GM10266 (cell line): ENCODE results near the gene CEMIP.

Experiments
- DNase-seq: peaks from one replicate; pipeline ENCODE4 v3.0.0; 2012; ENCODE audit errors: extremely low spot score
- TF ChIP-seq, protein P1 (sequence below): IDR thresholded peaks from 2 replicates; pipeline ENCODE4 v1.5.1; 2012; ENCODE audit warnings: mild to moderate bottlenecking, low read depth; ENCODE audit not compliant: control insufficient read depth, insufficient read depth; ENCODE audit errors: missing control alignments

CEMIP gene

DNA sequence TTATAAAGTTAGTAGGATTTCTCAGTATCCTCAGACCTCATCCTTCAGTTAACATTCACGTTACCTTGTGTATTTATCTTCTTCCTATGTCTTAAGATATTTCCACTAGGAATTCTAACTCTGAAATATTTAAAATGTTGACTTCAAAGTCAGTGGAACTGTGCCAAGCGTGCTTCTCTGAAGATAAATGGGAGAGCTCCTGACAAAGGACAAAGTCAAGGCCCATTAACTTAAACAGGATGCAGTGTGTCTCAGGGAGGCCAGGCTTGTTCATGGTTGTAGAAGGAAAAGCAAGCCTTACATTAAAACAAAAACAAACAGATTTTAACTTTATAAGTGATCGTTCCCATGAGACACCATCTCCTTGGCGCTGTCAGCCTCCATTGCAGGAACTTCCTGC lies 42.6 kb upstream of the CEMIP start:
- TF ChIP-seq, protein P1, sequence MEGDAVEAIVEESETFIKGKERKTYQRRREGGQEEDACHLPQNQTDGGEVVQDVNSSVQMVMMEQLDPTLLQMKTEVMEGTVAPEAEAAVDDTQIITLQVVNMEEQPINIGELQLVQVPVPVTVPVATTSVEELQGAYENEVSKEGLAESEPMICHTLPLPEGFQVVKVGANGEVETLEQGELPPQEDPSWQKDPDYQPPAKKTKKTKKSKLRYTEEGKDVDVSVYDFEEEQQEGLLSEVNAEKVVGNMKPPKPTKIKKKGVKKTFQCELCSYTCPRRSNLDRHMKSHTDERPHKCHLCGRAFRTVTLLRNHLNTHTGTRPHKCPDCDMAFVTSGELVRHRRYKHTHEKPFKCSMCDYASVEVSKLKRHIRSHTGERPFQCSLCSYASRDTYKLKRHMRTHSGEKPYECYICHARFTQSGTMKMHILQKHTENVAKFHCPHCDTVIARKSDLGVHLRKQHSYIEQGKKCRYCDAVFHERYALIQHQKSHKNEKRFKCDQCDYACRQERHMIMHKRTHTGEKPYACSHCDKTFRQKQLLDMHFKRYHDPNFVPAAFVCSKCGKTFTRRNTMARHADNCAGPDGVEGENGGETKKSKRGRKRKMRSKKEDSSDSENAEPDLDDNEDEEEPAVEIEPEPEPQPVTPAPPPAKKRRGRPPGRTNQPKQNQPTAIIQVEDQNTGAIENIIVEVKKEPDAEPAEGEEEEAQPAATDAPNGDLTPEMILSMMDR, result no peak
- DNase-seq, result no peak

DNA sequence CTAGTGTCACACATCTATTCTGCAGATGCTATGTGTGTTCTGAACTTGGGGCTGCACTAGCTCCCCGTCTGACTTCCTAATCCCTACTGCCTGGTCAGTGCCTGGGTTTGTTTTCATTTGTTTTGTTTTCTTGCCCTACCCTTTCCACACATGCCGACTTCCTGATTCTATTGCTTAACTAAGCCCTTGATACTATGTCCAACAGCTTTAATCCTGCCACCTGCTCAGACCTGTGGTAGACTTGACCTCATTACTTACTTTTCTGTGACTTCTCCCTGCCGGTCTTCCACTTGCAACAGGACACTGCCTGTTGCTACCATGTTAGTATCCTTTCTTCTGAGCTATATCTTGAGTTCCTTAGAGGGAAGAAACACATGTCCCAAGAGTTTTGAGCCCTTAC lies 39.3 kb upstream of the CEMIP start:
- TF ChIP-seq, protein P1, result no peak
- no peak for DNase-seq

DNA sequence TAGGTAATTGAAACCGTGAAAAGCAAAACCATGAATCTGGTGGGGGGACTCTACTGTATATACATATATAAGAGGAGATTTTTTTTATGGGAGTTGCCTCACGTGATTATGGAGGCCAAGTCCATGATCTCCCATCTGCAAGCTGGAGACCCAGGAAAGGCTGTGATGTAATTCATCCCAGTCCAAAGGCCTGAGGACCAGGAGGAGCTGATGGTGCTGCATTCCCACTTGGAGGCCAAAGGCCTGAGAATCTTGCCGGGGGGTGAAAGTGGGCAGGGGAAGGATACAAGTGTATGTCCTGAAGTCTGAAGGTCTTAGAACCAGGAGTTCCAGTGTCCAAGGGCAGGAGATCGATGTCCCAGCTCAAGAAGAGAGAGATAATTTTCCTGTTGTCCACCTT lies 37.1 kb upstream of the CEMIP start:
- DNase-seq, result no peak
- TF ChIP-seq, protein P1, result no peak

DNA sequence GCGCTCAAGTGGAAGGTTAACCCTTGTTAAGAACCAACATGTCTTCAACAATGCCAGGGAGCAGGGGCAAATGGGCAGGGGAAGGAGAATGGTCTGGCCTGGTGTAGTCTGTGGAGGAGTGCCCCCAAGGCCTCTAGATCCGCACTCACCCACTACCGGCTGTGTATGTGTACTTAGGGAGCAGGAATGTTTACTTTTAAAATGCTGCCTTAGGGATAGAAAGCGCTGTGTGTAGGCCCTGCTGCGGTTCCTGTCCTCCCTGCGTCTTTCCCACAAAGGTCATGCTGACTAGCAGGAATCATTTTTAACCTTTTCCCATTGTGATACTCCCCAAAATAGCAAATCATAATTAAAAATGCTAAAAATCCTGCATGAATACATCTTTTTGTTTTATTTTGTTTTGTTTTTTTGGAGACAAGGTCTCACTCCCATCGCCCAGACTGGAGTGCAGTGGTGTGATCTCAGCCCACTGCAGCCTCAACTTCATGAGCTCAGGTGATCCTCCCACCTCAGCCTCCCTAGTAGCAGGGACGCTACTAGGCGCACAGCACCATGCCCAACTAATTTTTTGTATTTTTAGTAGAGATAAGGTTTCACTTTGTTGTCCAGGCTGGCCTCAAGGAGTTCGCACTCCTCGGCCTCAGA lies 35.9 kb upstream of the CEMIP start:
- no peak for DNase-seq
- TF ChIP-seq, protein P1, result no peak

DNA sequence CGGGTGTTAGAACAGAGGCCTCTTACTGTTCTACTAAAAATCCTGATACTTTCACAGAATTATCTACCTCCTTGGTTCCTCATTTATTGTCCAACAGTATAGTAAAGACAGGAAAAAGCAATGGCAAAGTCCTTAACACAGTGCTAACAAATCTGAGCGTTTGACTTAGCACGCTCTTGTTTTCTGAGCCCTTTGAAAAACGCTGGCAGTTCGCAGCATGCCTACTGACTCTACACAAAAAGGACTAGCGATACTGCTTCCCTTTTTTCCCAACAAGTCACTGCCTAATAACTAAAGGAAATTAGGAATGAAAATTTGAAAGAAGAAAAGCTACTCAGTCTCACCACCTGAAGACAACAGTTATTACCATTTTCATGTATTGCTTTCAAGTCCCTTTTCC lies 34.8 kb upstream of the CEMIP start:
- TF ChIP-seq, protein P1, result no peak
- DNase-seq, result no peak

DNA sequence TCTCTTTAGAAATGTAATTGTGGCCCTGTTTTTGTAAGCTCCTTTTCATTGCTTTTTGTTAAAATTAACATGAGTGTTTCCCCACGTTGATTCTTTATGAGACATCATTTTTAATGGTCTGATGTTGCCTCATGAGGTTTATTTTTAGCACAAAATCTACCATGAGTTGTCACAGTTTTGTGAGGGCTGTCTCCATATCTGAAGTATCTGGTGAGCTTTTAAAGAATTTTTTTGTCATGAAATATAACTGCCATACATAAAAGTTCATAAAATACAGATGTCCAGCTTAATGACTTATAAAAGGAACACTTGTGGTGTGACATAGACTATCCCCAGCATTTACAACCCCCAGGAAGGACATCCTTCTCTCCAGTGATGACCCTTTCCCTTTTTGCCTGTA lies 34.3 kb upstream of the CEMIP start:
- DNase-seq, result no peak
- TF ChIP-seq, protein P1, result no peak

DNA sequence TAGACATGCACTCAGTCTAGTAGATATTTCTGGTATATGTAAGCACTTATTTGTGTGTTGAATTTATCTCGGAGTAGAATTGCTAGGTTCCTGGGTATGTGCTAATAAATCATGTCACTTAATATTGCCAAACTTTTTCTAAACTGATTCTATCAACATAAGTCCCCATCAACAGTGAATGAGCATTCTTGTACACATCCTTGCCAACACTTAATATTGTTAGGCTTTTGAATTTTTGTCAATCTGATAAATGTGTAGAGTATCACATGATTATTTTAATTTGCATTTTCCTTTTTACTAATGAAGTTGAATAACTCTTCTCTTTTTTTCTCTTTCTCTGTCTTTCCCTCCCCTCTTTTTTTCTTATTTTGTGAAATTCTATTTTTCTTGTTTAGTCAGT lies 33.3 kb upstream of the CEMIP start:
- TF ChIP-seq, protein P1, result no peak
- no peak for DNase-seq
